ENCODE data around the gene MRPS31. TPM values are rescaled to one million over a fixed set of nuclear protein-coding genes. Genes with fewer than 3 reads are reported as not detected.

The MRPS31 gene
- total RNA-seq = 10 to 100 TPM; 13.4 to 15.8 TPM
- polyA plus RNA-seq = 10 to 100 TPM; 16.2 to 17.6 TPM

GRCh38 chr13:40770934-40771618, at the start of gene MRPS31:
TSS of gene MRPS31 (minus strand) at chr13:40771190. CDS start at chr13:40771136, 54 bp downstream.
- H3K36me3 ChIP-seq (ENCODE audit: control insufficient read depth in 4 of 4, insufficient read depth in 3 of 4, low read depth in 1 of 4, low read length in 3 of 4) = peaks cover 0 to 1% (median 0%) of the 10 kb centered on the region in 4 donors
- H3K9ac ChIP-seq (ENCODE audit: low read depth in 1 of 2, low read length in 2 of 2) = peak within 1 kb of the TSS; percentile 69 to 95
- H3K9me3 ChIP-seq (ENCODE audit: control insufficient read depth in 4 of 4, low read length in 3 of 4) = no peaks in the 10 kb centered on the region
- H3K4me3 ChIP-seq (ENCODE audit: low read depth in 1 of 3, low read length in 3 of 3) = peak within 1 kb of the TSS; percentile 60 to 96 (median 92)
- no peaks in the 10 kb centered on the region for H3K27me3 ChIP-seq (ENCODE audit: control insufficient read depth in 4 of 4, insufficient read depth in 4 of 4, low read length in 3 of 4)
- WGBS = under 1% methylated on average over 52 of the region's 52 CpGs
- peaks cover 7 to 34% (median 14%) of the 10 kb centered on the region in 4 donors for H3K4me1 ChIP-seq (ENCODE audit: control insufficient read depth in 4 of 4, insufficient read depth in 4 of 4, low read length in 3 of 4)
- DNase-seq (ENCODE audit: low spot score) = peak; percentile 95
- H3K27ac ChIP-seq (ENCODE audit: low read depth in 1 of 2, low read length in 2 of 2) = peak within 1 kb of the TSS; percentile 78 to 87
- TF ChIP-seq ATF3 (IDR thresholded peaks at IDR 0.05) (peak; percentile 50), TAF1 (conservative IDR thresholded peaks at IDR 0.05) (peak; percentile 76), REST (IDR thresholded peaks at IDR 0.05) (peak; percentile 93), ZBTB33 (IDR thresholded peaks at IDR 0.05) (peak; percentile 73), FOXA1 (IDR thresholded peaks at IDR 0.05) (peak; percentile 84), HNF4A (conservative IDR thresholded peaks at IDR 0.05) (peak; percentile 68 to 78), RXRA (IDR thresholded peaks at IDR 0.05) (peak; percentile 91 to 97), SP1 (IDR thresholded peaks at IDR 0.05) (peak; percentile 95), GABPA (IDR thresholded peaks at IDR 0.05 in 1 of 2, conservative IDR thresholded peaks at IDR 0.05 in 1 of 2) (peak; percentile 100), HNF4G (IDR thresholded peaks at IDR 0.05) (peak; percentile 46), EGR1 (IDR thresholded peaks at IDR 0.05; ENCODE audit: low read depth in 2 of 2) (peak; percentile 42 to 85), NR2F2 (IDR thresholded peaks at IDR 0.05) (peak; percentile 78), RAD21 (IDR thresholded peaks at IDR 0.05) (peak in 1 of 2 donors; percentile 56), MAX (IDR thresholded peaks at IDR 0.05) (peak; percentile 70), JUND (IDR thresholded peaks at IDR 0.05) (peak; percentile 43 to 50), CTCF (IDR thresholded peaks at IDR 0.05; ENCODE audit: low read depth, low read length, missing input control) (peak; percentile 13), FOXA2 (IDR thresholded peaks at IDR 0.05) (peak; percentile 46), YY1 (IDR thresholded peaks at IDR 0.05) (peak; percentile 93)
